ENCODE results near the gene CAVIN1. TPM values are rescaled to one million over a fixed set of nuclear protein-coding genes. Genes with fewer than 3 reads are reported as not detected.
A peak's percentile ranks its signal among the peaks of the same experiment; 100 is the strongest.

Gene CAVIN1
- total and polyA plus RNA-seq, 8 donors: 11.5 to 42.6 (median 24.2) TPM

GRCh38 chr17:42429726-42430447 lies 6.8 kb upstream of the CAVIN1 start:
- Histone ChIP-seq H3K36me3 (no peaks in the 10 kb centered on the region), H3K4me1 (peaks cover 0 to 6% (median 6%) of the 10 kb centered on the region in 3 donors), H3K4me3 (no peak overlapping the region), H3K27ac (no peak overlapping the region), H3K9me3 (no peaks in the 10 kb centered on the region), H3K27me3 (no peaks in the 10 kb centered on the region)
- FAIRE-seq (no peak), ATAC-seq (peak; percentile 58 to 81 (median 75)), DNase-seq (peak in 3 of 6 donors; percentile 52 to 60 (median 53))
- no peak for TF ChIP-seq CTCF (IDR thresholded peaks at IDR 0.05)
- intact Hi-C loops (cut with DNase I): loop anchor here in 1 of 3 donors (5.0 kb wide), 1 partner anchor 92 kb away; no protein-coding TSS in a partner anchor
- 24 to 25% methylated on average over 3 of the region's 3 CpGs for WGBS, 2 donors

- H3K27ac ChIP-seq: no peak overlapping the region
- no peak for FAIRE-seq
- no peak overlapping the region for H3K4me3 ChIP-seq
- intact Hi-C loops (cut with DNase I): loop anchor here in 1 of 3 donors (5.0 kb wide), 1 partner anchor 94 kb away; no protein-coding TSS in a partner anchor
- peak; percentile 68 to 85 (median 85) for ATAC-seq
- TF ChIP-seq CTCF (IDR thresholded peaks at IDR 0.05): peak; percentile 27 to 52 (median 38)
- 35 to 39% methylated on average over 4 of the region's 4 CpGs for WGBS, 2 donors
- no peaks in the 10 kb centered on the region for H3K9me3 ChIP-seq
- H3K4me1 ChIP-seq: peaks cover 0 to 6% (median 6%) of the 10 kb centered on the region in 3 donors
- peak in 1 of 6 donors; percentile 50 for DNase-seq
- no peaks in the 10 kb centered on the region for H3K27me3 ChIP-seq
- no peaks in the 10 kb centered on the region for H3K36me3 ChIP-seq
Observed at GRCh38 chr17:42428141-42428944, 5.3 kb upstream of the CAVIN1 start.

- intact Hi-C loops (cut with DNase I): loop anchor here in 2 of 3 donors (5.0 kb wide), 2 partner anchors 92 to 97 kb away; no protein-coding TSS in a partner anchor
- H3K9me3 ChIP-seq: no peaks in the 10 kb centered on the region
Observed at GRCh38 chr17:42424991-42425610, 2.0 kb upstream of the CAVIN1 start.

GRCh38 chr17:42423766-42424165 lies 710 bp upstream of the CAVIN1 start:
- H3K27ac ChIP-seq: no peak overlapping the region
- no peaks in the 10 kb centered on the region for H3K36me3 ChIP-seq
- no peak overlapping the region for H3K4me3 ChIP-seq
- intact Hi-C loops (cut with DNase I): loop anchor here in 1 of 3 donors (5.0 kb wide), 1 partner anchor 94 kb away; no protein-coding TSS in a partner anchor
- no peaks in the 10 kb centered on the region for H3K9me3 ChIP-seq
- DNase-seq (no peak), FAIRE-seq (no peak), ATAC-seq (no peak)
- H3K4me1 ChIP-seq: no peaks in the 10 kb centered on the region
- TF ChIP-seq CTCF (IDR thresholded peaks at IDR 0.05): no peak
- 80 to 81% methylated on average over 11 of the region's 11 CpGs for WGBS, 2 donors
- no peaks in the 10 kb centered on the region for H3K27me3 ChIP-seq

More at GRCh38 chr17:42424991-42425610, 2.0 kb upstream of the CAVIN1 start:
- Histone ChIP-seq H3K36me3 (no peaks in the 10 kb centered on the region), H3K4me1 (peaks cover 0 to 4% (median 3%) of the 10 kb centered on the region in 3 donors), H3K4me3 (no peak overlapping the region), H3K27ac (no peak overlapping the region), H3K27me3 (no peaks in the 10 kb centered on the region)
- 86 to 90% methylated on average over 4 of the region's 4 CpGs for WGBS, 2 donors
- ATAC-seq (no peak), DNase-seq (no peak), FAIRE-seq (no peak)
- no peak for TF ChIP-seq CTCF (IDR thresholded peaks at IDR 0.05)
